ENCODE results near the gene FMC1.

Gene FMC1

GRCh38 chr7:139340808-139341057 lies 404 bp upstream of the FMC1 start (continued):
- TF ChIP-seq ZNF791 (tag by site-specific recombination; IDR thresholded peaks at IDR 0.05) (no peak), ZNF518A (tag by site-specific recombination; conservative IDR thresholded peaks at IDR 0.05; ENCODE audit: low read depth) (no peak), ZNF677 (tag by site-specific recombination; IDR thresholded peaks at IDR 0.05) (no peak), ZNF266 (tag by site-specific recombination; IDR thresholded peaks at IDR 0.05; ENCODE audit: low read depth) (no peak), ZNF521 (tag by site-specific recombination; IDR thresholded peaks at IDR 0.05) (no peak), GLIS2 (tag by site-specific recombination; IDR thresholded peaks at IDR 0.05) (no peak; the same call in 1 of the 2 replicates), SETDB1 (IDR thresholded peaks at IDR 0.05; ENCODE audit: insufficient read length, low read length) (no peak), ZNF777 (tag by site-specific recombination; IDR thresholded peaks at IDR 0.05; ENCODE audit: borderline replicate concordance) (no peak), ZNF398 (tag by site-specific recombination; IDR thresholded peaks at IDR 0.05) (no peak), ZNF626 (tag by site-specific recombination; IDR thresholded peaks at IDR 0.05) (no peak), ZNF514 (tag by site-specific recombination; IDR thresholded peaks at IDR 0.05) (no peak), ZNF670 (tag by site-specific recombination; IDR thresholded peaks at IDR 0.05; ENCODE audit: low read depth) (no peak), ZNF133 (tag by site-specific recombination; IDR thresholded peaks at IDR 0.05) (no peak), ZBTB49 (tag by site-specific recombination; IDR thresholded peaks at IDR 0.05; ENCODE audit: low read depth) (no peak), ZFP41 (tag by site-specific recombination; IDR thresholded peaks at IDR 0.05; ENCODE audit: borderline replicate concordance) (no peak), ZNF362 (tag by site-specific recombination; IDR thresholded peaks at IDR 0.05) (peak; percentile 75; the same call in 1 of the 2 replicates), OVOL3 (tag by site-specific recombination; IDR thresholded peaks at IDR 0.05) (0 out of 2 replicates have a peak, but pooled peaks have one; percentile 19), HOXA7 (CRISPR knock-in tag; IDR thresholded peaks at IDR 0.05; ENCODE audit: borderline replicate concordance) (no peak), ZNF280C (tag by site-specific recombination; IDR thresholded peaks at IDR 0.05) (no peak), ZBTB26 (tag by site-specific recombination; optimal IDR thresholded peaks at IDR 0.05) (no peak), ZNF416 (tag by site-specific recombination; IDR thresholded peaks at IDR 0.05) (no peak)
